GM18867 (cell line): Measurements from ENCODE around the gene MED15.
"Not testable (repeated sequence)": the region's sequence is repeated elsewhere in the genome, so short reads cannot be mapped to it uniquely, and the experiment has no call there.

Source experiments
- ATAC-seq: cut with Tn5 transposase; IDR thresholded peaks from one replicate; pipeline ENCODE4 v1.9.1; 2021; ENCODE audit warnings: mild to moderate bottlenecking, moderate library complexity; ENCODE audit not compliant: unreplicated experiment

Gene MED15

GRCh38 chr22:20507253-20508066 lies at the start of gene MED15:
TSS of gene MED15 (plus strand) at chr22:20507610. CDS start at chr22:20507679, 69 bp downstream.
- peak; percentile 83 for ATAC-seq

GRCh38 chr22:20458530-20459151 lies 48.8 kb upstream of the MED15 start:
- ATAC-seq, result no peak

- ATAC-seq, result no peak
Measured at GRCh38 chr22:20459152-20459542, 48.3 kb upstream of the MED15 start.

- no peak for ATAC-seq
Measured at GRCh38 chr22:20459862-20460261, 47.5 kb upstream of the MED15 start.

GRCh38 chr22:20463324-20464095 lies 43.9 kb upstream of the MED15 start:
- no peak for ATAC-seq

GRCh38 chr22:20464096-20464614 lies 43.3 kb upstream of the MED15 start:
- ATAC-seq, result no peak

- no peak for ATAC-seq
Measured at GRCh38 chr22:20464912-20465758, 42.3 kb upstream of the MED15 start.

- ATAC-seq, result no peak
Measured at GRCh38 chr22:20465759-20466077, 41.7 kb upstream of the MED15 start.

- ATAC-seq, result no peak
Measured at GRCh38 chr22:20466659-20467379, 40.6 kb upstream of the MED15 start.

- ATAC-seq, result no peak
Measured at GRCh38 chr22:20469110-20469868, 38.1 kb upstream of the MED15 start.

- ATAC-seq, result not testable (repeated sequence)
Measured at GRCh38 chr22:20470525-20470924, 36.9 kb upstream of the MED15 start.

- no peak for ATAC-seq
Measured at GRCh38 chr22:20471126-20471833, 36.1 kb upstream of the MED15 start.

- ATAC-seq, result no peak
Measured at GRCh38 chr22:20472629-20473442, 34.6 kb upstream of the MED15 start.

GRCh38 chr22:20475115-20475436 lies 32.3 kb upstream of the MED15 start:
- no peak for ATAC-seq

- ATAC-seq, result not testable (repeated sequence)
Measured at GRCh38 chr22:20475569-20475968, 31.8 kb upstream of the MED15 start.

- ATAC-seq, result not testable (repeated sequence)
Measured at GRCh38 chr22:20478059-20478458, 29.4 kb upstream of the MED15 start.

GRCh38 chr22:20479612-20480196 lies 27.7 kb upstream of the MED15 start:
- no peak for ATAC-seq

GRCh38 chr22:20483143-20483506 lies 24.3 kb upstream of the MED15 start:
- not testable (repeated sequence) for ATAC-seq
